Stimulated activated CD8-positive, alpha-beta memory T cell treated with anti-CD3 and anti-CD28 coated beads, Interleukin-7, amount 100 ng/mL, for 24 hours (primary cell): ENCODE measurements around the gene M1AP.
A peak's percentile ranks its signal among the peaks of the same experiment; 100 is the strongest.

ENCODE experiments used
- DNase-seq: peaks from one replicate; pipeline ENCODE4 v3.0.0-alpha.2; 2020; ENCODE audit warnings: low read depth

Gene M1AP

GRCh38 chr2:74597410-74597809, 50.7 kb downstream of the M1AP start:
- no peak for DNase-seq

- no peak for DNase-seq
Observed at GRCh38 chr2:74596584-74596983, 51.5 kb downstream of the M1AP start.

- no peak for DNase-seq
Observed at GRCh38 chr2:74593826-74594772, 54.0 kb downstream of the M1AP start.

- no peak for DNase-seq
Observed at GRCh38 chr2:74588664-74589063, 59.5 kb downstream of the M1AP start.

- peak; percentile 25 for DNase-seq
Observed at GRCh38 chr2:74587664-74588277, 60.4 kb downstream of the M1AP start.

GRCh38 chr2:74585406-74586185, 62.5 kb downstream of the M1AP start:
- no peak for DNase-seq

GRCh38 chr2:74584088-74584645, 64.0 kb downstream of the M1AP start:
- DNase-seq, result no peak

- no peak for DNase-seq
Observed at GRCh38 chr2:74583504-74583903, 64.6 kb downstream of the M1AP start.

GRCh38 chr2:74582184-74582583, 65.9 kb downstream of the M1AP start:
- no peak for DNase-seq

GRCh38 chr2:74581463-74581862, 66.7 kb downstream of the M1AP start:
- no peak for DNase-seq

GRCh38 chr2:74578408-74578807, 69.7 kb downstream of the M1AP start:
- DNase-seq, result no peak

GRCh38 chr2:74577448-74577847, 70.7 kb downstream of the M1AP start:
- DNase-seq, result no peak

- no peak for DNase-seq
Observed at GRCh38 chr2:74576863-74577229, 71.3 kb downstream of the M1AP start.

GRCh38 chr2:74576211-74576862, 71.8 kb downstream of the M1AP start:
- no peak for DNase-seq

GRCh38 chr2:74575320-74575719, 72.8 kb downstream of the M1AP start:
- DNase-seq, result no peak

GRCh38 chr2:74573747-74574562, 74.2 kb downstream of the M1AP start:
- no peak for DNase-seq

GRCh38 chr2:74572178-74572925, 75.8 kb downstream of the M1AP start:
- DNase-seq, result no peak

GRCh38 chr2:74571058-74571457, 77.1 kb downstream of the M1AP start:
- DNase-seq, result no peak

GRCh38 chr2:74569686-74570085, 78.4 kb downstream of the M1AP start:
- DNase-seq, result no peak

GRCh38 chr2:74567881-74568280, 80.2 kb downstream of the M1AP start:
- no peak for DNase-seq
